ENCODE results near the gene ATG16L2. TPM values are rescaled to one million over a fixed set of nuclear protein-coding genes. Genes with fewer than 3 reads are reported as not detected.

ATG16L2 gene
- total and polyA plus RNA-seq, 2 donors (not counting 1 experiment from before 2014, with no cell fraction given) = 212 to 350 TPM

DNA sequence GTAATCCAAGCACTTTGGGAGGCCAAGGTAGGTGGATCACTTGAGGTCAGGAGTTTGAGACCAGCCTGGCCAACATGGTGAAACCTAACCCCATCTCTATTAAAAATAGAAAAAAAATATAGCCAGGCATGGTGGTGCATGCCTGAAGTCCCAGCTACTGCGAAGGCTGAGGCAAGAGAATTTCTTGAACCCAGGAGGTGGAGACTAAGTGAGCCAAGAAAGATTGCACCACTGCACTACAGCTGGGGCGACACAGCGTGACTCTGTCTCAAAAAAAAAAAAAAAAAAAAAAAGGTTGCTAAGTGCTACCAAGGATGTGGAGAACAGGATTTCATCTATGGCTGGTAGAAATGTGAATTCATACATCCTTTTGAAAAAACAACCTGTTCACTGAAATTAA, 36.6 kb downstream of the ATG16L2 start:
- no peaks in the 10 kb centered on the region for H3K9me3 Mint-ChIP-seq (ENCODE audit: insufficient read depth)
- Histone ChIP-seq H3K27me3 (replicated peaks in 1 of 4; ENCODE audit: control extremely low read depth in 1 of 4, control insufficient read depth in 3 of 4, insufficient read depth in 4 of 4, low read length in 3 of 4) (no peaks in the 10 kb centered on the region), H3K4me3 (ENCODE audit: control extremely low read depth in 1 of 5, extremely low read depth in 1 of 5, insufficient read depth in 1 of 5, low read depth in 2 of 5, low read length in 4 of 5) (no peak overlapping the region), H4K20me1 (ENCODE audit: control insufficient read depth, insufficient read depth, low read length, poor library complexity, severe bottlenecking) (peaks cover 50% of the 10 kb centered on the region), H3K27ac (ENCODE audit: low read length in 2 of 2) (peak overlapping the region in 1 of 2 donors; percentile 34), H3K36me3 (replicated peaks in 1 of 2; ENCODE audit: control extremely low read depth in 1 of 2, control insufficient read depth in 1 of 2, extremely low read depth in 1 of 2, insufficient read depth in 2 of 2, low read length in 1 of 2) (peaks cover 9 to 61% of the 10 kb centered on the region in 2 experiments), H2AFZ (ENCODE audit: insufficient read depth, low read depth, low read length, poor library complexity, severe bottlenecking) (no peak overlapping the region), H3K79me2 (ENCODE audit: control insufficient read depth, insufficient read depth, low read length) (peaks cover 62% of the 10 kb centered on the region), H3K4me2 (replicated peaks; ENCODE audit: low read depth, low read length, poor library complexity, severe bottlenecking) (no peak overlapping the region), H3K9ac (ENCODE audit: low read length) (no peak overlapping the region), H3K9me3 (ENCODE audit: control extremely low read depth in 1 of 3, control insufficient read depth in 2 of 3, insufficient read depth in 1 of 3, low read length in 2 of 3) (no peaks in the 10 kb centered on the region), H3K4me1 (ENCODE audit: control insufficient read depth in 2 of 2, insufficient read depth in 2 of 2, low read length in 2 of 2) (no peaks in the 10 kb centered on the region)
- ATAC-seq (ENCODE audit: low read depth) (no peak), DNase-seq (no peak)
- no CpG with 5 or more reads among the region's 3 CpGs for WGBS (ENCODE audit: insufficient coverage)
- no peaks in the 10 kb centered on the region for H3K27me3 Mint-ChIP-seq
- no peak for TF ChIP-seq EZH2 (IDR thresholded peaks at IDR 0.05; ENCODE audit: borderline replicate concordance, insufficient read depth, low read depth, low read length, poor library complexity, severe bottlenecking)
- TF ChIP-seq, protein P1, sequence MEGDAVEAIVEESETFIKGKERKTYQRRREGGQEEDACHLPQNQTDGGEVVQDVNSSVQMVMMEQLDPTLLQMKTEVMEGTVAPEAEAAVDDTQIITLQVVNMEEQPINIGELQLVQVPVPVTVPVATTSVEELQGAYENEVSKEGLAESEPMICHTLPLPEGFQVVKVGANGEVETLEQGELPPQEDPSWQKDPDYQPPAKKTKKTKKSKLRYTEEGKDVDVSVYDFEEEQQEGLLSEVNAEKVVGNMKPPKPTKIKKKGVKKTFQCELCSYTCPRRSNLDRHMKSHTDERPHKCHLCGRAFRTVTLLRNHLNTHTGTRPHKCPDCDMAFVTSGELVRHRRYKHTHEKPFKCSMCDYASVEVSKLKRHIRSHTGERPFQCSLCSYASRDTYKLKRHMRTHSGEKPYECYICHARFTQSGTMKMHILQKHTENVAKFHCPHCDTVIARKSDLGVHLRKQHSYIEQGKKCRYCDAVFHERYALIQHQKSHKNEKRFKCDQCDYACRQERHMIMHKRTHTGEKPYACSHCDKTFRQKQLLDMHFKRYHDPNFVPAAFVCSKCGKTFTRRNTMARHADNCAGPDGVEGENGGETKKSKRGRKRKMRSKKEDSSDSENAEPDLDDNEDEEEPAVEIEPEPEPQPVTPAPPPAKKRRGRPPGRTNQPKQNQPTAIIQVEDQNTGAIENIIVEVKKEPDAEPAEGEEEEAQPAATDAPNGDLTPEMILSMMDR (IDR thresholded peaks at IDR 0.05) = no peak
- peaks cover 9% of the 10 kb centered on the region for H3K4me1 Mint-ChIP-seq
- ChIA-PET POLR2A (no interaction called here), CTCF (interaction anchor here (0.8 kb wide), 1 partner anchor 80 kb away, joined by 3 read pairs; no protein-coding TSS in a partner anchor)
- H3K27ac Mint-ChIP-seq = peak overlapping the region; percentile 56
- no peak overlapping the region for H3K4me3 Mint-ChIP-seq
- intact Hi-C loops (cut with micrococcal nuclease) = no loop called here

DNA sequence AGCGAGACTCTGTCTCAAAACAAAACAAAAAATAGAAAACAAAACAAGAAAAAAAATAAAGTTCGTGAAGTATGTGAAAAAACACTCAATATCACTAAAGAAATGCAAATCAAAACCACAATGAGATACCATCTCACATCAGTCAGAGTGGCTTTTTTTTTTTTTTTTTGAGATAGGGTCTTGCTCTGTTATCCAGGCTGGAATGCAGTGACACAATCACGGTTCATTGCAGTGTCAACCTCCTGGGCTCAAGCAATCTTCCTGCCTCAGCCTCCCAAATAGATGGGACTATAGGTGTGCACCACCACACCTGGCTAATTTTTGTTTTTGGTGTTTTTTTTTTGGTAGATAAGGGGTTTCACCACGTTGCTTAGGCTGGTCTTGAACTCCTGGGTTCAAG, 37.5 kb downstream of the ATG16L2 start:
- TF ChIP-seq, protein P1 (IDR thresholded peaks at IDR 0.05) = no peak
- TF ChIP-seq EZH2 (IDR thresholded peaks at IDR 0.05; ENCODE audit: borderline replicate concordance, insufficient read depth, low read depth, low read length, poor library complexity, severe bottlenecking) = no peak
- no peak overlapping the region for H3K4me3 ChIP-seq (ENCODE audit: control extremely low read depth in 1 of 5, extremely low read depth in 1 of 5, insufficient read depth in 1 of 5, low read depth in 2 of 5, low read length in 4 of 5)
- no peaks in the 10 kb centered on the region for H3K4me1 ChIP-seq (ENCODE audit: control insufficient read depth in 2 of 2, insufficient read depth in 2 of 2, low read length in 2 of 2)
- no peak overlapping the region for H3K9ac ChIP-seq (ENCODE audit: low read length)
- Mint-ChIP-seq H3K4me3 (no peak overlapping the region), H3K27ac (peak overlapping the region; percentile 59), H3K9me3 (ENCODE audit: insufficient read depth) (no peaks in the 10 kb centered on the region), H3K27me3 (no peaks in the 10 kb centered on the region), H3K4me1 (peaks cover 9% of the 10 kb centered on the region)
- H3K27ac ChIP-seq (ENCODE audit: low read length in 2 of 2) = no peak overlapping the region
- no peak overlapping the region for H2AFZ ChIP-seq (ENCODE audit: insufficient read depth, low read depth, low read length, poor library complexity, severe bottlenecking)
- WGBS (ENCODE audit: insufficient coverage) = 100% methylated on average over 1 of the region's 4 CpGs
- ChIA-PET POLR2A (no interaction called here), CTCF (interaction anchor here (0.8 kb wide), 1 partner anchor 81 kb away, joined by 3 read pairs; no protein-coding TSS in a partner anchor)
- peaks cover 10 to 61% of the 10 kb centered on the region in 2 experiments for H3K36me3 ChIP-seq (replicated peaks in 1 of 2; ENCODE audit: control extremely low read depth in 1 of 2, control insufficient read depth in 1 of 2, extremely low read depth in 1 of 2, insufficient read depth in 2 of 2, low read length in 1 of 2)
- no peak for DNase-seq
- H3K4me2 ChIP-seq (replicated peaks; ENCODE audit: low read depth, low read length, poor library complexity, severe bottlenecking) = no peak overlapping the region
- intact Hi-C loops (cut with micrococcal nuclease) = no loop called here
- no peak for ATAC-seq (ENCODE audit: low read depth)
- H3K27me3 ChIP-seq (replicated peaks in 1 of 4; ENCODE audit: control extremely low read depth in 1 of 4, control insufficient read depth in 3 of 4, insufficient read depth in 4 of 4, low read length in 3 of 4) = no peaks in the 10 kb centered on the region
- no peaks in the 10 kb centered on the region for H3K9me3 ChIP-seq (ENCODE audit: control extremely low read depth in 1 of 3, control insufficient read depth in 2 of 3, insufficient read depth in 1 of 3, low read length in 2 of 3)
- peaks cover 46% of the 10 kb centered on the region for H4K20me1 ChIP-seq (ENCODE audit: control insufficient read depth, insufficient read depth, low read length, poor library complexity, severe bottlenecking)
- H3K79me2 ChIP-seq (ENCODE audit: control insufficient read depth, insufficient read depth, low read length) = peaks cover 65% of the 10 kb centered on the region
